K562 (cell line): ENCODE data around the gene NENF. TPM values are rescaled to one million over a fixed set of nuclear protein-coding genes. Genes with fewer than 3 reads are reported as not detected.

Source experiments
- ARHGAP35 ChIP-seq: fragments of 450-650 bp; IDR thresholded peaks from 2 replicates; pipeline ENCODE4 v1.6.1; 2018; ENCODE audit not compliant: partially characterized antibody
- FOXM1 ChIP-seq, 2 experiments: fragments of 450-650 bp in 1 of 2; sonication (generic) in 1 of 2; formaldehyde crosslinking in 1 of 2; IDR thresholded peaks; 2 replicates each; pipeline versions ENCODE4 v1.6.1 to v1.9.0; 2017 to 2022; ENCODE audit warnings: low read depth in 2 of 2, mild to moderate bottlenecking in 2 of 2, missing genetic modification reagents in 1 of 2, moderate library complexity in 1 of 2
- LEF1 ChIP-seq: fragments of 450-650 bp; IDR thresholded peaks from 2 replicates; pipeline ENCODE4 v1.6.1; 2016; ENCODE audit warnings: mild to moderate bottlenecking
- MAZ ChIP-seq, 2 experiments: fragments of 450-650 bp in 1 of 2; sonication (generic) in 1 of 2; formaldehyde crosslinking; IDR thresholded peaks in 1 of 2; conservative IDR thresholded peaks in 1 of 2; 2 replicates each; pipeline versions ENCODE4 v1.4.0 to v1.5.0; 2020; ENCODE audit warnings: mild to moderate bottlenecking in 1 of 2, missing genetic modification reagents in 1 of 2
- NFXL1 ChIP-seq: fragments of 450-650 bp; formaldehyde crosslinking; IDR thresholded peaks from 2 replicates; pipeline ENCODE4 v1.4.0; 2021; ENCODE audit warnings: mild to moderate bottlenecking
- TAF1 ChIP-seq: IDR thresholded peaks from 2 replicates; pipeline ENCODE4 v1.6.1; 2011; ENCODE audit warnings: mild to moderate bottlenecking, low read length, moderate library complexity; ENCODE audit not compliant: insufficient read depth, control insufficient read depth, severe bottlenecking; ENCODE audit errors: extremely low read depth
- TBP ChIP-seq: optimal IDR thresholded peaks from 2 replicates; pipeline ENCODE3; 2011; ENCODE audit warnings: low read depth, low read length, improper control_type of control experiment
- ZNF347 ChIP-seq: fragments of 450-650 bp; formaldehyde crosslinking; IDR thresholded peaks from 2 replicates; pipeline ENCODE4 v1.4.0; 2020; ENCODE audit warnings: low read depth, mild to moderate bottlenecking, moderate library complexity
- ZNF444 ChIP-seq: fragments of 250-450 bp; sonication (Bioruptor Pico); IDR thresholded peaks from 2 replicates; pipeline ENCODE4 v1.4.0; 2020; ENCODE audit warnings: mild to moderate bottlenecking, moderate library complexity
- polyA plus RNA-seq, 8 experiments: library from polyadenylated mRNA; depleted of rRNA in 4 of 8; stranded (reverse) in 5 of 8; unstranded in 3 of 8; fragments of >200 nt; fragmentation: Nextera tagmentation in 2 of 8; fragmentation: Illumina TruSeq in 1 of 8; extraction: Ambion mirVana in 2 of 8; extraction: Trizol in 1 of 8; gene quantifications; 2 replicates each; pipeline versions ENCODE4 v1.2.1 to v1.2.3, GENCODE V29; 2011 to 2014; ENCODE audit warnings: inconsistent platforms in 1 of 8, missing spikeins in 1 of 8
- total RNA-seq, 7 experiments: library from RNA; depleted of rRNA in 6 of 7; stranded (reverse); fragments of >200 nt in 6 of 7; fragmentation: Illumina TruSeq in 2 of 7; extraction: Trizol in 2 of 7; gene quantifications; 2 replicates each; pipeline versions ENCODE4 v1.2.1 to v1.2.3, GENCODE V29; 2011 to 2021; ENCODE audit warnings: low replicate concordance in 1 of 7
- TF ChIP-seq, protein P1 (sequence below): fragments of 200-800 bp; sonication (Bioruptor generic); IDR thresholded peaks from 2 replicates; pipeline ENCODE4 v1.6.1; 2017; ENCODE audit warnings: missing genetic modification characterization, missing compliant biosample characterization
- TF ChIP-seq, protein P2 (sequence below): fragments of 250-450 bp; sonication (Bioruptor Pico); IDR thresholded peaks from 2 replicates; pipeline ENCODE4 v1.8.0; 2022; ENCODE audit warnings: inconsistent platforms, mild to moderate bottlenecking, moderate library complexity, borderline replicate concordance
- TF ChIP-seq, protein P3 (sequence below): sonication (generic); formaldehyde crosslinking; IDR thresholded peaks from 2 replicates; pipeline ENCODE4 v1.8.1; 2023; ENCODE audit warnings: mild to moderate bottlenecking, missing genetic modification reagents
- TF ChIP-seq, protein P4 (sequence below): sonication (generic); formaldehyde crosslinking; IDR thresholded peaks from 2 replicates; pipeline ENCODE4 v1.8.0; 2022; ENCODE audit warnings: missing genetic modification reagents, mild to moderate bottlenecking, moderate library complexity, borderline replicate concordance

Gene NENF
- total and polyA plus RNA-seq, 9 of the 15 experiments (the other 6 are each of a cell fraction or from before 2014, with no cell fraction given) = 6.1 to 100 (median 72.8) TPM

DNA sequence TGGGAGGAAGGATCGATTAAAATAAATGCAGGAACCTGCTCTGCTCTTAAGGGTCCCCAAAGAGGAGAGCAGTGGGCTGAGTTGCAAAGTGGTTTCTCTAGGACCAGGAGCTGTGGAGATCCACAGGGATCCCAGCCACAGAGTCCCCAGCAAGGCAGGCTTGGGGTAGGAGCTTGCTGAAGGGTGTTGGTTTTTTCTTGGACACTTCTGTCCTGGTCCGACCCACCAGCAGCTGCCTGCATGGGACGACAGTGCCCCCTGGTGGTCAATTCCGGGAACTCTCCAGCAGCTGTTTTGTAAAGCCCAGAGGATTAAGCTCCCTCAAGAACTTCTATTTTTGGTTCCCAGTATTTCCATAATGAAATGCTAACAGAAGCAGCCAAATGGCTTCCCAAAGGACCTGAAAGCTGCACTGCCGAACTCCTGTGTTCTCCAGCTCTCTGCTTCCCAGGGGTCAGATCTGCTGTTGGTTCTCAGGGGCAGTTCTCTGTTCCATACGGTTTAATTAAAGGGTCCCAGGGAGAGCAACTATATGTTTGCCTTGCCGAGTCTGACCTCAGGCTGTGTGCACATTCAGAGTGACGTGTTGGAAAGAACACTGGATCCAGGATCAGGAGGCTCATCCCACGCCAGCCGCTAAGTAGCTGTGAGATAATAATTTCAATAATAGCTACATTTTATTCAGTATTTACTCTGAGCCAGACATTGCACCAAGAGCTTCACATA is 23.2 kb downstream of the NENF start (continued):
- TF ChIP-seq, protein P1, sequence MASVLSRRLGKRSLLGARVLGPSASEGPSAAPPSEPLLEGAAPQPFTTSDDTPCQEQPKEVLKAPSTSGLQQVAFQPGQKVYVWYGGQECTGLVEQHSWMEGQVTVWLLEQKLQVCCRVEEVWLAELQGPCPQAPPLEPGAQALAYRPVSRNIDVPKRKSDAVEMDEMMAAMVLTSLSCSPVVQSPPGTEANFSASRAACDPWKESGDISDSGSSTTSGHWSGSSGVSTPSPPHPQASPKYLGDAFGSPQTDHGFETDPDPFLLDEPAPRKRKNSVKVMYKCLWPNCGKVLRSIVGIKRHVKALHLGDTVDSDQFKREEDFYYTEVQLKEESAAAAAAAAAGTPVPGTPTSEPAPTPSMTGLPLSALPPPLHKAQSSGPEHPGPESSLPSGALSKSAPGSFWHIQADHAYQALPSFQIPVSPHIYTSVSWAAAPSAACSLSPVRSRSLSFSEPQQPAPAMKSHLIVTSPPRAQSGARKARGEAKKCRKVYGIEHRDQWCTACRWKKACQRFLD (CRISPR knock-in tag) = no peak
- 0 out of 2 replicates have a peak, but pooled peaks have one; percentile 48 for TF ChIP-seq ZNF444 (CRISPR knock-in tag)
- peak; percentile 33 to 63; a peak in 1 of 4 replicates for TF ChIP-seq MAZ (CRISPR knock-in tag; conservative IDR thresholded peaks at IDR 0.05 in 1 of 2, IDR thresholded peaks at IDR 0.05 in 1 of 2)
- TF ChIP-seq ARHGAP35 = no peak
- TF ChIP-seq TBP = no peak
- TF ChIP-seq, protein P2, sequence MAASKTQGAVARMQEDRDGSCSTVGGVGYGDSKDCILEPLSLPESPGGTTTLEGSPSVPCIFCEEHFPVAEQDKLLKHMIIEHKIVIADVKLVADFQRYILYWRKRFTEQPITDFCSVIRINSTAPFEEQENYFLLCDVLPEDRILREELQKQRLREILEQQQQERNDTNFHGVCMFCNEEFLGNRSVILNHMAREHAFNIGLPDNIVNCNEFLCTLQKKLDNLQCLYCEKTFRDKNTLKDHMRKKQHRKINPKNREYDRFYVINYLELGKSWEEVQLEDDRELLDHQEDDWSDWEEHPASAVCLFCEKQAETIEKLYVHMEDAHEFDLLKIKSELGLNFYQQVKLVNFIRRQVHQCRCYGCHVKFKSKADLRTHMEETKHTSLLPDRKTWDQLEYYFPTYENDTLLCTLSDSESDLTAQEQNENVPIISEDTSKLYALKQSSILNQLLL (CRISPR knock-in tag) = no peak
- no peak for TF ChIP-seq TAF1
- no peak for TF ChIP-seq ZNF347 (CRISPR knock-in tag)
- TF ChIP-seq NFXL1 (CRISPR knock-in tag) = no peak
- TF ChIP-seq, protein P3, sequence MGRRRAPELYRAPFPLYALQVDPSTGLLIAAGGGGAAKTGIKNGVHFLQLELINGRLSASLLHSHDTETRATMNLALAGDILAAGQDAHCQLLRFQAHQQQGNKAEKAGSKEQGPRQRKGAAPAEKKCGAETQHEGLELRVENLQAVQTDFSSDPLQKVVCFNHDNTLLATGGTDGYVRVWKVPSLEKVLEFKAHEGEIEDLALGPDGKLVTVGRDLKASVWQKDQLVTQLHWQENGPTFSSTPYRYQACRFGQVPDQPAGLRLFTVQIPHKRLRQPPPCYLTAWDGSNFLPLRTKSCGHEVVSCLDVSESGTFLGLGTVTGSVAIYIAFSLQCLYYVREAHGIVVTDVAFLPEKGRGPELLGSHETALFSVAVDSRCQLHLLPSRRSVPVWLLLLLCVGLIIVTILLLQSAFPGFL (CRISPR knock-in tag) = peak; percentile 92; the same call in 1 of the 2 replicates
- TF ChIP-seq LEF1 = no peak
- TF ChIP-seq, protein P4, sequence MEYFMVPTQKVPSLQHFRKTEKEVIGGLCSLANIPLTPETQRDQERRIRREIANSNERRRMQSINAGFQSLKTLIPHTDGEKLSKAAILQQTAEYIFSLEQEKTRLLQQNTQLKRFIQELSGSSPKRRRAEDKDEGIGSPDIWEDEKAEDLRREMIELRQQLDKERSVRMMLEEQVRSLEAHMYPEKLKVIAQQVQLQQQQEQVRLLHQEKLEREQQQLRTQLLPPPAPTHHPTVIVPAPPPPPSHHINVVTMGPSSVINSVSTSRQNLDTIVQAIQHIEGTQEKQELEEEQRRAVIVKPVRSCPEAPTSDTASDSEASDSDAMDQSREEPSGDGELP = peak; percentile 95
- no peak for TF ChIP-seq FOXM1 (IDR thresholded peaks at IDR 0.05; ENCODE audit: low read depth)
- TF ChIP-seq FOXM1 (CRISPR knock-in tag; IDR thresholded peaks at IDR 0.05; ENCODE audit: low read depth) = no peak
